HT-29 (cell line): ENCODE measurements around the gene NBAS. TPM values are rescaled to one million over a fixed set of nuclear protein-coding genes. Genes with fewer than 3 reads are reported as not detected.
"Not testable (repeated sequence)": the region's sequence is repeated elsewhere in the genome, so short reads cannot be mapped to it uniquely, and the experiment has no call there.

Source experiments
- DNase-seq: peaks from one replicate; pipeline ENCODE4 v3.0.0-alpha.2; 2015; ENCODE audit warnings: low spot score
- total RNA-seq: library from RNA; depleted of rRNA; stranded (reverse); fragments of >200 nt; shearing (Covaris generic); gene quantifications from 2 replicates; pipeline ENCODE4 v1.2.3, GENCODE V29; 2014

NBAS gene
- total RNA-seq, 1 experiment from 2014 or later: 18.0 TPM

GRCh38 chr2:15471606-15472005 is 89.5 kb downstream of the NBAS start:
- no peak for DNase-seq

GRCh38 chr2:15460112-15460620 is 101.0 kb downstream of the NBAS start:
- no peak for DNase-seq

GRCh38 chr2:15458277-15458676 is 102.9 kb downstream of the NBAS start:
- DNase-seq: no peak

GRCh38 chr2:15457868-15458267 is 103.3 kb downstream of the NBAS start:
- no peak for DNase-seq

GRCh38 chr2:15456352-15456751 is 104.8 kb downstream of the NBAS start:
- DNase-seq: no peak

GRCh38 chr2:15450808-15451207 is 110.3 kb downstream of the NBAS start:
- DNase-seq: no peak

- DNase-seq: no peak
Observed at GRCh38 chr2:15449556-15450236, 111.4 kb downstream of the NBAS start.

GRCh38 chr2:15448250-15448839 is 112.8 kb downstream of the NBAS start:
- no peak for DNase-seq

GRCh38 chr2:15447381-15447780 is 113.8 kb downstream of the NBAS start:
- DNase-seq: no peak

GRCh38 chr2:15446961-15447360 is 114.2 kb downstream of the NBAS start:
- DNase-seq: no peak

- DNase-seq: no peak
Observed at GRCh38 chr2:15445891-15446562, 115.1 kb downstream of the NBAS start.

GRCh38 chr2:15439768-15440524 is 121.2 kb downstream of the NBAS start:
- peak; percentile 33 for DNase-seq

- not testable (repeated sequence) for DNase-seq
Observed at GRCh38 chr2:15439366-15439765, 121.8 kb downstream of the NBAS start.

- no peak for DNase-seq
Observed at GRCh38 chr2:15436195-15436594, 124.9 kb downstream of the NBAS start.

GRCh38 chr2:15435474-15435873 is 125.7 kb downstream of the NBAS start:
- no peak for DNase-seq

- DNase-seq: no peak
Observed at GRCh38 chr2:15432642-15433256, 128.4 kb downstream of the NBAS start.

GRCh38 chr2:15429032-15429431 is 132.1 kb downstream of the NBAS start:
- no peak for DNase-seq

GRCh38 chr2:15427987-15428386 is 133.1 kb downstream of the NBAS start:
- no peak for DNase-seq

- DNase-seq: no peak
Observed at GRCh38 chr2:15426606-15427005, 134.5 kb downstream of the NBAS start.

GRCh38 chr2:15425712-15426111 is 135.4 kb downstream of the NBAS start:
- DNase-seq: peak; percentile 44

GRCh38 chr2:15421753-15422152 is 139.4 kb downstream of the NBAS start:
- no peak for DNase-seq

GRCh38 chr2:15415748-15416147 is 145.4 kb downstream of the NBAS start:
- DNase-seq: no peak
